ENCODE data around the gene NSL1. TPM values are rescaled to one million over a fixed set of nuclear protein-coding genes. Genes with fewer than 3 reads are reported as not detected.
"Not testable (repeated sequence)": the region's sequence is repeated elsewhere in the genome, so short reads cannot be mapped to it uniquely, and the experiment has no call there.

Gene NSL1
- total and polyA plus RNA-seq, 5 donors from 2014 or later, result 24.4 to 69.1 (median 67.0) TPM

DNA sequence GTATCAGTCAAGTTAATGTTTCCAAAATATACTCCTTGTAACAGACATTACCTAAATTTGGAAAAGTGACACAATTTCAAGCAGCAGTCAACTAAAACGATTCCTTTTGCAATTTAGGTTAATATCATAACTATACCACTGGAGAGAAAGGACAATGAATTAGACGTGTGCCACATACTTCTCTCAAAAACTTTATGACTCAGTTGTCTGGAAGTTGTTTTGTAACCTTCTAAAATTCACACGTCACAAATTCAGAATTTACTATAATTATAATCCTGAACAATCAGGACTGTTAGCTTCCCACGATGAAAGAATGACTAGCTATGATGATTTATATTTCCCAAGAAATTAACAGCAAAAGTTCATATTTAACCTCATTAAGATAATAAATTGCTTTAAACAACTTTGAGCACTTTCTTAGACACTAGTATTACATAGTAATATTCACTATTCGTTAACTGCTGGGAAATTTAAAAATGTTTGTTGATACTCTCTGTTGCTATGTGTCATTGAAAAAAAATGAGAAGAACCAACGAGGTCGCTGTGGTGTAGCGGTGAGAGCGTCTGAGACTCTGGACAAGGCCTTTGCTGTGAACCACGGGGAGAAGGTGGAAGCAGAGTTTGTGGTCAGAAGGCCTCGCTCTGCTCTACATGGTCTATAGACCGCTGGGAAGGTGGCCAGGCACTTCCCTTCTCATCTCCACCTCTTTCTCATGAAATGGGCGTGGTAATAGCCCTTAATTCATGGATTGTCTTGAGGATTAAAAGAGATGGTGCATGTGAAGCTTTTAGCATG lies 64.0 kb downstream of the NSL1 start:
- Histone ChIP-seq H3K27ac (ENCODE audit: insufficient read depth, low read length, poor library complexity, severe bottlenecking) (no peak overlapping the region), H3K9me3 (ENCODE audit: control insufficient read depth in 2 of 2, low read length in 2 of 2) (no peaks in the 10 kb centered on the region), H3K27me3 (ENCODE audit: control insufficient read depth, insufficient read depth, low read length) (no peaks in the 10 kb centered on the region), H3K36me3 (ENCODE audit: control insufficient read depth, insufficient read depth, low read length) (no peaks in the 10 kb centered on the region), H3K4me3 (ENCODE audit: low read depth, low read length) (no peak overlapping the region), H3K4me1 (ENCODE audit: control insufficient read depth, insufficient read depth, low read length, poor library complexity, severe bottlenecking) (peaks cover 2% of the 10 kb centered on the region)
- no peaks in the 10 kb centered on the region for H3K27me3 Mint-ChIP-seq
- H3K4me1 Mint-ChIP-seq, result peaks cover 3% of the 10 kb centered on the region in 4 donors
- H3K9me3 Mint-ChIP-seq, result peaks cover 0 to 6% (median 0%) of the 10 kb centered on the region in 7 donors
- H3K36me3 Mint-ChIP-seq, result peaks cover 21% of the 10 kb centered on the region
- H3K27ac Mint-ChIP-seq, result peak overlapping the region in 1 of 3 donors; percentile 11
- peak in 1 of 2 donors; percentile 34 for ATAC-seq (ENCODE audit: low read depth in 2 of 2)
- H3K4me3 Mint-ChIP-seq, result no peak overlapping the region
- no peak for DNase-seq

DNA sequence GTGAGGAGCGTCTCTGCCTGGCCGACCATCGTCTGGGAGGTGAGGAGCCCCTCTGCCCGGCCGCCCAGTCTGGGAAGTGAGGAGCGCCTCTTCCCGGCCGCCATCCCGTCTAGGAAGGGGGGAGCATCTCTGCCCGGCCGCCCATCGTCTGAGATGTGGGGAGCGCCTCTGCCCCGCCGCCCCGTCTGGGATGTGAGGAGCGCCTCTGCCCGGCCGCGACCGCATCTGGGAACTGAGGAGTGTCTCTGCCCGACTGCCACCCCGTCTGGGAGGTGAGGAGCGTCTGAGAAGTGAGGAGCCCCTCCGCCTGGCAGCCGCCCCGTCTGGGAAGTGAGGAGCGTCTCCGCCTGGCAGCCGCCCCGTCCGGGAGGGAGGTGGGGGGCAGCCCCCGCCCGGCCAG lies 66.9 kb downstream of the NSL1 start:
- H3K27ac ChIP-seq (ENCODE audit: insufficient read depth, low read length, poor library complexity, severe bottlenecking); H3K9me3 ChIP-seq (ENCODE audit: control insufficient read depth in 2 of 2, low read length in 2 of 2); H3K4me3 ChIP-seq (ENCODE audit: low read depth, low read length); H3K27ac Mint-ChIP-seq; H3K4me3 Mint-ChIP-seq; H3K27me3 Mint-ChIP-seq; H3K27me3 ChIP-seq (ENCODE audit: control insufficient read depth, insufficient read depth, low read length); ATAC-seq (ENCODE audit: low read depth in 2 of 2); DNase-seq; H3K9me3 Mint-ChIP-seq; H3K36me3 ChIP-seq (ENCODE audit: control insufficient read depth, insufficient read depth, low read length): not testable (repeated sequence)
- Mint-ChIP-seq H3K36me3 (peaks cover 21% of the 10 kb centered on the region), H3K4me1 (peaks cover 13 to 20% (median 17%) of the 10 kb centered on the region in 4 donors)
- H3K4me1 ChIP-seq (ENCODE audit: control insufficient read depth, insufficient read depth, low read length, poor library complexity, severe bottlenecking), result peaks cover 13% of the 10 kb centered on the region

DNA sequence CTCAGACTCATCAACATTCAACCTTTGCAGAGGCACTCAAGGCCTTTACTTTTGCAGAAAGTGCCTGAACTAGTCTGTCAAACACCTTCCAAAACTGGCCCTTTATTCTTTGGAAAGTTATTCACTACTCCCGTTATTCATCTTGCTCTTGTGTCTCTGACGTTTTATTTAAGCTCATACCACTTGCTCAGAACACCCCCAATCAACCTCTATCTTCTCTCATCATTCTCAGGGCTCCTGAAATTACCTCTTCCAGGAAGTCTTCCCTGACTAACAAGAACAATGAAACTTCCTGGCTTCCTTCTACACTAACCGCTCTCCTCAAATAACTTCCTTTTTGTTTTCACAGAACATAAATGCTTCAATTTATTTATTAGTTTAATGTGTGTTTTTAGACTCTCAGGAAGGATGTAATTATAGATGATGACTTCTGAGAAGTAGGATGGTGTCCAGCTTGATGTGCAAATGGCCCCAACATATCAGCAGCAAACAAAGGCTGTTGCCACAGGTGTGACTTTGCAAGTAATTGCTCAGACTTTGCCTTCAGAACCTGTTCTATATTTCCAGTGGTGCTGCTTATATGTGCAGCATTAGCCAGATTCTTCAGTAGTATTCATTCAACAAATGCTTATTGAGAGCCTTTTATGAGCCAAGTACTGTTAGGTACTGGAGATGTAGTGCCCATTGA lies 69.2 kb downstream of the NSL1 start:
- H3K4me1 ChIP-seq (ENCODE audit: control insufficient read depth, insufficient read depth, low read length, poor library complexity, severe bottlenecking), result peaks cover 13% of the 10 kb centered on the region
- Mint-ChIP-seq H3K9me3 (peaks cover 0 to 6% (median 0%) of the 10 kb centered on the region in 7 donors), H3K27ac (peak overlapping the region in 2 of 3 donors; percentile 17 to 39), H3K27me3 (peaks cover 12% of the 10 kb centered on the region), H3K4me1 (peaks cover 13 to 20% (median 17%) of the 10 kb centered on the region in 4 donors), H3K36me3 (peaks cover 16% of the 10 kb centered on the region), H3K4me3 (peak overlapping the region in 1 of 4 donors; percentile 43)
- no peaks in the 10 kb centered on the region for H3K36me3 ChIP-seq (ENCODE audit: control insufficient read depth, insufficient read depth, low read length)
- H3K9me3 ChIP-seq (ENCODE audit: control insufficient read depth in 2 of 2, low read length in 2 of 2), result no peaks in the 10 kb centered on the region
- no peak overlapping the region for H3K27ac ChIP-seq (ENCODE audit: insufficient read depth, low read length, poor library complexity, severe bottlenecking)
- DNase-seq (peak in 1 of 3 donors; percentile 55), ATAC-seq (ENCODE audit: low read depth in 2 of 2) (no peak)
- H3K27me3 ChIP-seq (ENCODE audit: control insufficient read depth, insufficient read depth, low read length), result peaks cover 5% of the 10 kb centered on the region
- no peak overlapping the region for H3K4me3 ChIP-seq (ENCODE audit: low read depth, low read length)

DNA sequence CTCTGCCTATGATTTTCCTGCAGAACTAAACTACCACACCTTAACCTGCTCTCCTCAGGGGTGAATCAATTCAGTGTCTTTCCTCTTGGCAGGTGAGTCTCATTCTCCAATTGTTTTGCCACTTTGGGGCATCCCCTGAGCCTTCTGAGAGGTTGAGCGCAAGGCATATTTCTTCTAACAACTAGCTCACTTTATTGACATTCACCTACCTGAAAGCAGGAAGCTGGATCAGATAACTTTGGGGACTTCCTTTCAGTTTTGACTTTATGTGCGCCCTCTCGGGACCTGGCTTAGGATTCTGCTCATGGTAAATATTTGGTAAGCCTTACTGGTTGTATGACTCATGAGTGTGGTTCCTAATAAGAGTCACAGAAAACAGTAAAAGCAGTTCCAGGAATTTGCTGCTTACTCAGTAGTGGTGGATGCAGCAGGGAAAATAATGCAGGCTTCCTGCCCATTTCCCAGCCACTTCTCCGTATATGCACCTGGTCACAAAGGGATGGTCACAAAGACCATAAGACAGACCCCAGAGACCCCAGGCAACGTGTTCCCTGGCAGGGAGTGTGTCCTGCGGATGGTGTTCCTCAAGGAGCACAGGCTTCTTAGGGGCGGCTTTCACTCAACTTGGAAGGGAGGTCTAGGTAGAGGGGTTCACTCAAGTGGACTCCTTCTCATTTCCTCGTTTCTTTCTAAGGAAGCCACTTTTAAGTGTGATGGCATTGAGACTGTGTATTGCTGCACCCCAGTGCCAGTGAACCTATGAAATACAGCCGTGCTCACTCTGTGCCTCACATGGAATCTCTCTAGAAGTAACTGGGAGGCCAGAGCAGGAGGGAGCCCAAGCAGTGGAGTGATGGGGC lies 70.0 kb downstream of the NSL1 start:
- Mint-ChIP-seq H3K27me3 (peaks cover 12% of the 10 kb centered on the region), H3K4me1 (peaks cover 13 to 20% (median 17%) of the 10 kb centered on the region in 4 donors), H3K9me3 (peaks cover 0 to 7% (median 0%) of the 10 kb centered on the region in 7 donors), H3K4me3 (peak overlapping the region in 2 of 4 donors; percentile 43 to 46), H3K27ac (peak overlapping the region in 2 of 3 donors; percentile 5 to 91), H3K36me3 (peaks cover 9% of the 10 kb centered on the region)
- no peaks in the 10 kb centered on the region for H3K36me3 ChIP-seq (ENCODE audit: control insufficient read depth, insufficient read depth, low read length)
- H3K27me3 ChIP-seq (ENCODE audit: control insufficient read depth, insufficient read depth, low read length), result peaks cover 5% of the 10 kb centered on the region
- H3K9me3 ChIP-seq (ENCODE audit: control insufficient read depth in 2 of 2, low read length in 2 of 2), result no peaks in the 10 kb centered on the region
- DNase-seq (peak in 1 of 3 donors; percentile 73), ATAC-seq (ENCODE audit: low read depth in 2 of 2) (peak; percentile 62 to 64)
- H3K27ac ChIP-seq (ENCODE audit: insufficient read depth, low read length, poor library complexity, severe bottlenecking), result no peak overlapping the region
- no peak overlapping the region for H3K4me3 ChIP-seq (ENCODE audit: low read depth, low read length)
- H3K4me1 ChIP-seq (ENCODE audit: control insufficient read depth, insufficient read depth, low read length, poor library complexity, severe bottlenecking), result peaks cover 13% of the 10 kb centered on the region

DNA sequence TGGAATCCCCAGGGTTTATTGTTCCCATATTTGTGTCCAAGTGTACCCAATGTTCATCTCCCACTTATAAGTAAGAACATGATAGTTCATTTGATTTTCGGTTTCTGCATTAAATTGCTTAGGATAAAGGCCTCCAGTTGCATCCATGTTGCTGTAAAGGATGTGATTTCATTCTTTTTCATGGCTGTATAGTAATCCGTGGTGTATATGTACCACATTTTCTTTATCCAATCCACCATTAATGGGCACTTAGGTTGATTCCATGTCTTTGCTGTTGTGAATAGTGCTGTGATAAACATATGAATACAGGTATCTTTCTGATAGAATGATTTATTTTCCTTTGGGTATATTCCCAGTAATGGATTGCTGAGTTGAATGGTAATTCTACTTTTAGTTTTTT lies 71.9 kb downstream of the NSL1 start:
- Mint-ChIP-seq H3K27me3 (peaks cover 22% of the 10 kb centered on the region), H3K4me1 (peaks cover 13 to 20% (median 17%) of the 10 kb centered on the region in 4 donors), H3K9me3 (peaks cover 0 to 7% (median 0%) of the 10 kb centered on the region in 7 donors), H3K27ac (no peak overlapping the region), H3K4me3 (no peak overlapping the region), H3K36me3 (peaks cover 7% of the 10 kb centered on the region)
- Histone ChIP-seq H3K27ac (ENCODE audit: insufficient read depth, low read length, poor library complexity, severe bottlenecking) (no peak overlapping the region), H3K36me3 (ENCODE audit: control insufficient read depth, insufficient read depth, low read length) (no peaks in the 10 kb centered on the region), H3K4me3 (ENCODE audit: low read depth, low read length) (no peak overlapping the region), H3K4me1 (ENCODE audit: control insufficient read depth, insufficient read depth, low read length, poor library complexity, severe bottlenecking) (peaks cover 13% of the 10 kb centered on the region), H3K27me3 (ENCODE audit: control insufficient read depth, insufficient read depth, low read length) (peaks cover 5% of the 10 kb centered on the region), H3K9me3 (ENCODE audit: control insufficient read depth in 2 of 2, low read length in 2 of 2) (no peaks in the 10 kb centered on the region)
- ATAC-seq (ENCODE audit: low read depth in 2 of 2), result no peak
- DNase-seq, result no peak

DNA sequence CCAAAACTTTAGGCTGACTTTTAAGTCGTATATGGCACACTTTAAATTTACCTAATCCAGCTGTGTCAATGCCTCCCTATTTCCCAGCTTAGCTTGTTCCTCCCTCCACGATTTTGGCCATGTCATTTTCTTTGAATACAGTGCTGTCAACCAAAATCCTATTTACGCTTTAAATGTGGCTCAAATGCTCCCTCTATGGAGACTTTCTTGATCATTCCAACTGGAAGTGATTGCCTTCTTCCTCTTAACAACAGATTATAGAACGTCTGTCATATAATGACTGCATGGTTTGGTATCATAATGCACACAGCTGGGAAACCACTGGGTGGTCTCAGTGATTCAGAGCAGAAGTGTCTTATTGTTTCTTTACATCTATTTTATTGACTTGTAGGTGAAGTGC lies 73.1 kb downstream of the NSL1 start:
- Histone ChIP-seq H3K4me3 (ENCODE audit: low read depth, low read length) (no peak overlapping the region), H3K9me3 (ENCODE audit: control insufficient read depth in 2 of 2, low read length in 2 of 2) (no peaks in the 10 kb centered on the region), H3K36me3 (ENCODE audit: control insufficient read depth, insufficient read depth, low read length) (no peaks in the 10 kb centered on the region), H3K27me3 (ENCODE audit: control insufficient read depth, insufficient read depth, low read length) (peaks cover 5% of the 10 kb centered on the region), H3K4me1 (ENCODE audit: control insufficient read depth, insufficient read depth, low read length, poor library complexity, severe bottlenecking) (peaks cover 13% of the 10 kb centered on the region), H3K27ac (ENCODE audit: insufficient read depth, low read length, poor library complexity, severe bottlenecking) (no peak overlapping the region)
- DNase-seq (no peak), ATAC-seq (ENCODE audit: low read depth in 2 of 2) (no peak)
- Mint-ChIP-seq H3K27ac (no peak overlapping the region), H3K4me3 (no peak overlapping the region), H3K36me3 (peaks cover 2% of the 10 kb centered on the region), H3K27me3 (peaks cover 22% of the 10 kb centered on the region), H3K4me1 (peaks cover 9 to 20% (median 17%) of the 10 kb centered on the region in 4 donors), H3K9me3 (peaks cover 0 to 7% (median 0%) of the 10 kb centered on the region in 7 donors)

DNA sequence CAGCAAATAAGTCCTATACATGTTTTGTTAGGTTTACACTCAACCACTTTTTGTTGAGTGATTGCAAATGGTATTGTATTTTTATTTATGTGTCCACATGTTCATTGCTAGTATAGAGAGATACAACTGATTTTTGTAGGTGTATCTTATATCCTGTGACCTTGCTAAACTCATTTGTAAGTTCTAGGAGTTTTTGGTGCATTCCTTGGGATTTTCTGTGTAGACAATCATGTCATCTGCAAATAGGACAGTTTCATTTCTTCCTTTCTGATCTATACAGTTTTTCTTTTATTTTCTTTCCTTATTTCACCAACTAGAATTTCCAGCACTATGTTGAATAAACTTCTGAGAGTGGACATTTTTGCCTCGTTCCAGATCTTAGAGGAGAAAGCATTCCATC lies 75.4 kb downstream of the NSL1 start:
- no peaks in the 10 kb centered on the region for H3K36me3 Mint-ChIP-seq
- Histone ChIP-seq H3K4me1 (ENCODE audit: control insufficient read depth, insufficient read depth, low read length, poor library complexity, severe bottlenecking) (no peaks in the 10 kb centered on the region), H3K27ac (ENCODE audit: insufficient read depth, low read length, poor library complexity, severe bottlenecking) (no peak overlapping the region), H3K36me3 (ENCODE audit: control insufficient read depth, insufficient read depth, low read length) (no peaks in the 10 kb centered on the region), H3K4me3 (ENCODE audit: low read depth, low read length) (no peak overlapping the region), H3K9me3 (ENCODE audit: control insufficient read depth in 2 of 2, low read length in 2 of 2) (no peaks in the 10 kb centered on the region), H3K27me3 (ENCODE audit: control insufficient read depth, insufficient read depth, low read length) (peaks cover 5% of the 10 kb centered on the region)
- H3K4me1 Mint-ChIP-seq, result peaks cover 0 to 4% (median 2%) of the 10 kb centered on the region in 4 donors
- no peak for ATAC-seq (ENCODE audit: low read depth in 2 of 2)
- H3K27ac Mint-ChIP-seq, result no peak overlapping the region
- DNase-seq, result no peak
- H3K4me3 Mint-ChIP-seq, result no peak overlapping the region
- peaks cover 22% of the 10 kb centered on the region for H3K27me3 Mint-ChIP-seq
- H3K9me3 Mint-ChIP-seq, result peaks cover 0 to 7% (median 0%) of the 10 kb centered on the region in 7 donors
